HUES64 (cell line): ENCODE data around the gene CSNK1A1.
A peak's percentile ranks its signal among the peaks of the same experiment; 100 is the strongest.

ENCODE experiments used
- H3K27ac ChIP-seq: 2 replicates; pipeline ENCODE4 v1.7.0; 2013; ENCODE audit warnings: low read depth, low read length, inconsistent platforms
- H3K27me3 ChIP-seq: 2 replicates; pipeline ENCODE4 v1.6.1; 2013; ENCODE audit warnings: mild to moderate bottlenecking, low read length; ENCODE audit not compliant: insufficient read depth
- H3K36me3 ChIP-seq: 2 replicates; pipeline ENCODE4 v1.6.1; 2013; ENCODE audit warnings: mild to moderate bottlenecking, low read length; ENCODE audit not compliant: insufficient read depth
- H3K4me1 ChIP-seq: 2 replicates; pipeline ENCODE4 v1.6.1; 2013; ENCODE audit warnings: mild to moderate bottlenecking, low read length, moderate library complexity; ENCODE audit not compliant: insufficient read depth
- H3K4me3 ChIP-seq: 2 replicates; pipeline ENCODE4 v1.5.1; 2013; ENCODE audit warnings: mild to moderate bottlenecking, low read length, moderate library complexity
- H3K9ac ChIP-seq: 2 replicates; pipeline ENCODE4 v1.6.1; 2013; ENCODE audit warnings: mild to moderate bottlenecking, low read depth, low read length
- H3K9me3 ChIP-seq: 2 replicates; pipeline ENCODE4 v1.6.1; 2013; ENCODE audit warnings: low read depth, low read length; ENCODE audit not compliant: insufficient read depth
- WGBS: fragments of 150-250, 120-280 bp; methylation state at CpG from one replicate; pipeline ENCODE4 v1.1.7; 2013; ENCODE audit warnings: missing lambda C conversion rate; 5-methylcytosine and 5-hydroxymethylcytosine counted together

CSNK1A1 gene

DNA sequence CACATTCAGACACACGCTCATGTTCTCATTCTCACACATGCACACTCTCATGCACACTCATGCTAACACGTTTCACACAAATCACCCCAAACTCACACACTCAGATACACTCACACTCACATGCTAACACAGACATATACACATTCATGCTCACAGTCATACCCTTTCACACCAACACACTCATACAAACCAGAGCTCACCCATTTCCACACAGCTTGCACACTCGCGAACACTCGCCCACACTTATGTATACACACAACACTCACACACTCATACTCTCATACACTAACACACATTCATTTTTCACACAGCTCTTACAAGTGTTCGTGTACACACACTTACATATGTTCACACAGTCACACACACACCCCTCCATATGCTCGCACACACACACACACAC lies 108.0 kb downstream of the CSNK1A1 start:
- Histone ChIP-seq H3K36me3 (no peaks in the 10 kb centered on the region), H3K27ac (peak overlapping the region; percentile 57; the same call in 1 of the 2 replicates), H3K4me3 (no peak overlapping the region), H3K27me3 (no peaks in the 10 kb centered on the region), H3K9me3 (no peaks in the 10 kb centered on the region), H3K4me1 (peaks cover 20% of the 10 kb centered on the region), H3K9ac (no peak overlapping the region)
- 86% methylated on average over 7 of the region's 7 CpGs for WGBS

DNA sequence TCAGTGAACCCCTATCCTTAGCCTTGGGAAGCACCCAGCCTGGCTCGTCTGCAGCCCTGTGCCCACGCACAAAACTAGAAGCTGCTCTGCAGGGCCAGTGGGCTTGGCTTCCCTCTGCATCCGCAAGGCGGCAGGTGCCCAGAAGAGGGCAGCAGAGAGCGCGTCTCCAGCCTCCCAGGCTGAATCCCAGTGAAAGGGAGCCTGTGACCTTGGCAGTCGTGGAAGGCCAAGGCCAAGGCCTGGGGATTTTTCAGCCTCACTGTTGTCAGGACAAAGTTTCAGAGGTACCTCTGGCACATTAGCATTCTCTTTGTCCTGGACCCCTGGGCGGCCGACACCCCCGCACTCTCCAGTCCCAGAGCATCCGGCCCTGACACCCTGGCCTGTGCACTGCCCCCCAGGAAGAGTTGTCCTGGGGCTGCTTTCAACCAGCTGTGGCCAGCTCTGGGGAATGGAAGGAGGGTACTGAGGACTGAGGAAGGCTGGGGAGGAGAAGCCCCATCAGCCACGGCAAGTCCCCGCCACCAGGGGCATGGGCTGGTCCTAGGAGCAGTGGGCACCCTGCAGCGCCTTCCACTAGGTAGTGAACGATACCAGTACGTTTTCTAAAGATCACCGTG lies 108.6 kb downstream of the CSNK1A1 start:
- H3K4me1 ChIP-seq, result peaks cover 20% of the 10 kb centered on the region
- no peak overlapping the region for H3K4me3 ChIP-seq
- H3K27ac ChIP-seq, result peak overlapping the region; percentile 57; the same call in 1 of the 2 replicates
- H3K27me3 ChIP-seq, result no peaks in the 10 kb centered on the region
- H3K36me3 ChIP-seq, result no peaks in the 10 kb centered on the region
- WGBS, result 41% methylated on average over 17 of the region's 17 CpGs
- no peaks in the 10 kb centered on the region for H3K9me3 ChIP-seq
- H3K9ac ChIP-seq, result 0 out of 2 replicates have a peak overlapping the region, but pooled peaks have one; percentile 18
